Esophagus squamous epithelium (tissue), 4 donors: ENCODE data around the gene DNAAF5.

Experiments
- POLR2A ChIP-seq, 4 donors: fragments of 450-650 bp; IDR thresholded peaks; one replicate each; pipeline ENCODE4 v1.6.1; 2017; ENCODE audit warnings: antibody characterized with exemption in 4 of 4, mild to moderate bottlenecking in 4 of 4, moderate library complexity in 3 of 4
- TF ChIP-seq, protein P1 (sequence below), 6 experiments: fragments of 450-650 bp in 4 of 6; fragments of 200-600 bp in 2 of 6; sonication (generic) in 2 of 6; IDR thresholded peaks; one replicate each; pipeline ENCODE4 v1.5.1; 2016 to 2019; ENCODE audit warnings: antibody characterized with exemption in 6 of 6, mild to moderate bottlenecking in 4 of 6, moderate library complexity in 4 of 6

DNA sequence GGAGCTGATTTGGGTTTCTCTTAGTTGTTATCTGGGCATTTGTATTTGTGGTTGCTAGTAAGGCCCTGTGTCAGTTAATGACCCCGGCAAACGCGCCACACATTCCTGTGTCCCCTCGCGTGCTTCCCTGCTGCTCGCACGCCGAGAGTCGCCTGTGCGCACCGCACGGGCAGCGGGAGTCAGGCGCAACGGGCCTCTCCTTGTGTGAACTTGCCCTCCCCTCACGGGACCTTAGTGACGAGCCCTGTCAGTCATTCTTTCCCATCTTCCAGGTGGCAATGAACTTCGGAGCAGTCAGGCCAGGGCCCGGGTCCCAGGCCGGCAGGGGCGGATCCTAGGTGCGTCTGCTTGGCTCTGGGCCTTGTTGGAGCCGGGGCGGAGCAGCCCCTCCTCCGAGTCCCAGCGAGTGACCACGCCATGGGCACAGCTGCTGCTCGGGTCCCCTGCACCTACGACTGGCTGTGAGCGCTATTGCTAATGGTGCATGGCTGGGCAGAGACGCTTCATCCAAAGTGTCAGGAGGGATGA is 13.0 kb downstream of the DNAAF5 start:
- TF ChIP-seq, protein P1, sequence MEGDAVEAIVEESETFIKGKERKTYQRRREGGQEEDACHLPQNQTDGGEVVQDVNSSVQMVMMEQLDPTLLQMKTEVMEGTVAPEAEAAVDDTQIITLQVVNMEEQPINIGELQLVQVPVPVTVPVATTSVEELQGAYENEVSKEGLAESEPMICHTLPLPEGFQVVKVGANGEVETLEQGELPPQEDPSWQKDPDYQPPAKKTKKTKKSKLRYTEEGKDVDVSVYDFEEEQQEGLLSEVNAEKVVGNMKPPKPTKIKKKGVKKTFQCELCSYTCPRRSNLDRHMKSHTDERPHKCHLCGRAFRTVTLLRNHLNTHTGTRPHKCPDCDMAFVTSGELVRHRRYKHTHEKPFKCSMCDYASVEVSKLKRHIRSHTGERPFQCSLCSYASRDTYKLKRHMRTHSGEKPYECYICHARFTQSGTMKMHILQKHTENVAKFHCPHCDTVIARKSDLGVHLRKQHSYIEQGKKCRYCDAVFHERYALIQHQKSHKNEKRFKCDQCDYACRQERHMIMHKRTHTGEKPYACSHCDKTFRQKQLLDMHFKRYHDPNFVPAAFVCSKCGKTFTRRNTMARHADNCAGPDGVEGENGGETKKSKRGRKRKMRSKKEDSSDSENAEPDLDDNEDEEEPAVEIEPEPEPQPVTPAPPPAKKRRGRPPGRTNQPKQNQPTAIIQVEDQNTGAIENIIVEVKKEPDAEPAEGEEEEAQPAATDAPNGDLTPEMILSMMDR (IDR thresholded peaks at IDR 0.05): no peak
- no peak for TF ChIP-seq POLR2A (IDR thresholded peaks at IDR 0.05)
